Panc1 (cell line): ENCODE results near the gene LRP1B. TPM values are rescaled to one million over a fixed set of nuclear protein-coding genes. Genes with fewer than 3 reads are reported as not detected.

Experiments
- ATAC-seq: fragments of 200-7000 bp; cut with Tn5 transposase; 2 replicates; pipeline ENCODE4 v1.9.1; 2020; ENCODE audit warnings: mild to moderate bottlenecking, moderate library complexity
- BruUV-seq: library from RNA; stranded (reverse); fragments of 400-500 nt; replicated peaks from 2 replicates; lab custom pipeline; 2021; lab: Mats Ljungman, UMichigan
- CTCF ChIA-PET: fragments of 300-600 bp; sonication (Branson Sonifier 250); formaldehyde crosslinking; loops from one replicate; lab custom pipeline; 2022; ENCODE audit warnings: antibody characterized with exemption; lab: Charles Lee
- POLR2A ChIA-PET: fragments of 300-600 bp; sonication (Branson Sonifier 250); formaldehyde crosslinking; loops from one replicate; lab custom pipeline; 2022; ENCODE audit warnings: antibody characterized with exemption; lab: Charles Lee
- DNase-seq: peaks from one replicate; pipeline ENCODE4 v3.0.0-alpha.2; 2010; ENCODE audit warnings: low read depth, low spot score
- H3K27ac ChIP-seq: 2 replicates; pipeline ENCODE4 v1.5.1; 2011; ENCODE audit warnings: mild to moderate bottlenecking, low read length, inconsistent platforms
- H3K27me3 ChIP-seq: fragments of 200-500 bp; sonication (Bioruptor generic); 2 replicates; pipeline ENCODE4 v1.6.0; 2014; ENCODE audit warnings: low read length, inconsistent platforms; ENCODE audit not compliant: control insufficient read depth, insufficient read depth
- H3K36me3 ChIP-seq: fragments of 200-500 bp; sonication (Bioruptor generic); 2 replicates; pipeline ENCODE4 v1.5.1; 2014; ENCODE audit warnings: inconsistent platforms, mild to moderate bottlenecking, low read length, moderate library complexity; ENCODE audit not compliant: control insufficient read depth, insufficient read depth
- H3K4me1 ChIP-seq: 2 replicates; pipeline ENCODE4 v1.5.1; 2011; ENCODE audit warnings: inconsistent platforms, mild to moderate bottlenecking, low read length, moderate library complexity; ENCODE audit not compliant: control insufficient read depth, insufficient read depth
- H3K4me3 ChIP-seq, 2 experiments: 2 replicates each; pipeline ENCODE4 v1.5.1; 2011 to 2012; ENCODE audit warnings: low read depth in 2 of 2, low read length in 2 of 2, mild to moderate bottlenecking in 2 of 2, inconsistent platforms in 1 of 2, moderate library complexity in 1 of 2
- H3K9me3 ChIP-seq: fragments of 200-500 bp; sonication (Bioruptor generic); 2 replicates; pipeline ENCODE4 v1.5.1; 2014; ENCODE audit warnings: low read depth, mild to moderate bottlenecking, inconsistent platforms, low read length, moderate library complexity; ENCODE audit not compliant: control insufficient read depth, insufficient read depth
- CTCF ChIP-seq: fragments of 450-650 bp; IDR thresholded peaks from 2 replicates; pipeline ENCODE4 v1.5.1; 2017; ENCODE audit warnings: mild to moderate bottlenecking
- POLR2AphosphoS5 ChIP-seq: IDR thresholded peaks from 2 replicates; pipeline ENCODE4 v1.6.1; 2012; ENCODE audit warnings: mild to moderate bottlenecking, low read depth, low read length, moderate library complexity
- REST ChIP-seq, 2 experiments: IDR thresholded peaks; 2 replicates each; pipeline ENCODE4 v1.6.1; 2011 to 2012; ENCODE audit warnings: low read depth in 2 of 2, control low read depth in 1 of 2, low read length in 1 of 2, mild to moderate bottlenecking in 1 of 2, moderate library complexity in 1 of 2; ENCODE audit not compliant: insufficient read depth in 1 of 2
- SIN3A ChIP-seq: IDR thresholded peaks from 2 replicates; pipeline ENCODE4 v1.6.1; 2012; ENCODE audit warnings: low read depth, mild to moderate bottlenecking, low read length, moderate library complexity, borderline replicate concordance; ENCODE audit not compliant: insufficient read depth
- TCF7L2 ChIP-seq: IDR thresholded peaks from 2 replicates; pipeline ENCODE4 v1.6.1; 2011; ENCODE audit warnings: mild to moderate bottlenecking, low read depth, low read length, inconsistent platforms
- in situ Hi-C: cut with HindIII; loops from 2 replicates; pipeline ENCODE4 v1.10.0; 2016; ENCODE audit warnings: low sequenced_read_pairs, low pct_unique_long_range_greater_than_20kb
- intact Hi-C: fragments of 100-400 bp; cut with micrococcal nuclease; formaldehyde crosslinking; loops from one replicate; pipeline ENCODE4 v1.10.0; 2022; ENCODE audit not compliant: unreplicated experiment
- total RNA-seq: library from RNA; stranded (reverse); gene quantifications from one replicate; pipeline ENCODE4 v1.2.1, GENCODE V29; 2021; ENCODE audit not compliant: unreplicated experiment

Gene LRP1B
- total RNA-seq, 1 experiment from 2014 or later, result 0.54 TPM

GRCh38 chr2:140808820-140809219, 1322.0 kb downstream of the LRP1B start:
- Histone ChIP-seq H3K27ac (no peak overlapping the region), H3K9me3 (no peaks in the 10 kb centered on the region), H3K36me3 (no peaks in the 10 kb centered on the region), H3K4me3 (no peak overlapping the region), H3K4me1 (no peaks in the 10 kb centered on the region), H3K27me3 (no peaks in the 10 kb centered on the region)
- no TSS peak for BruUV-seq
- intact Hi-C loops (no loop called here), in situ Hi-C loops (no loop called here)
- POLR2A ChIA-PET, result no interaction called here
- DNase-seq (no peak), ATAC-seq (no peak)
- CTCF ChIA-PET, result no interaction called here
- no peak for TF ChIP-seq POLR2AphosphoS5
- TF ChIP-seq SIN3A, result no peak
- no peak for TF ChIP-seq REST (IDR thresholded peaks at IDR 0.05; ENCODE audit: insufficient read depth in 1 of 2, low read depth in 2 of 2, low read length in 1 of 2)
- TF ChIP-seq CTCF, result no peak; the same call in 1 of the 2 replicates
- no peak for TF ChIP-seq TCF7L2

- no peaks in the 10 kb centered on the region for H3K36me3 ChIP-seq
- ATAC-seq (no peak), DNase-seq (no peak)
- in situ Hi-C loops, result no loop called here
- no peaks in the 10 kb centered on the region for H3K27me3 ChIP-seq
- H3K9me3 ChIP-seq, result no peaks in the 10 kb centered on the region
- ChIA-PET POLR2A (no interaction called here), CTCF (no interaction called here)
- H3K27ac ChIP-seq, result no peak overlapping the region
- H3K4me3 ChIP-seq, result no peak overlapping the region
- H3K4me1 ChIP-seq, result no peaks in the 10 kb centered on the region
- intact Hi-C loops, result no loop called here
- BruUV-seq, result no TSS peak
- TF ChIP-seq POLR2AphosphoS5 (no peak), SIN3A (no peak), REST (IDR thresholded peaks at IDR 0.05; ENCODE audit: insufficient read depth in 1 of 2, low read depth in 2 of 2, low read length in 1 of 2) (no peak), CTCF (no peak), TCF7L2 (no peak)
Observed at GRCh38 chr2:140808211-140808610, 1322.6 kb downstream of the LRP1B start.
